Measurements from ENCODE around the gene SGIP1.

The SGIP1 gene

DNA sequence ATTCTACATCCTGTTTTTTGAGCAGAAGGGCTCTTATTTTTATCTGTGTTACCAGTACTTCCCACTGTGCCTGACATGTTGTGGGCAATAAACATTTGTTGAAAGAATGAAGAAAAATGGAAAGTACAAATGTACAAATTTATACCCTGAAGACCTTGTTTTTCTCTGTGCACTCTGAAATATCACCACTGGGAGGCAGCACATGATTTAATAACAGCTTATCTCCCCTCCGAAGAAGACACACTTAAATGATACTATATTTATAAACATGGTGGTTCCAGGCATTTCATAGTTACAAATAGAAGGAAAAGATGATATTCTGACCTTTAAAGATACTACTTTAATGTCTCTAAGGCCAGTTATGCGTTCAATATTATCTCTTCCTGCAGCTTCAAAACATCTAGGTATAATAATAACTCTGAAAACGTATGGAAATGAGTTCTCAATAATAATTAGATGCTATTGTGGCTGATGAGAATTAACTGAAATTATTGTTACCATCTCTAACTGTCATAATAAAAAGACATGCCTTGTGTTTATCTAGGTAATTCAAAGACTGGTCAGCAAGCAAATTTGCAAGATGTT is 231.1 kb downstream of the SGIP1 start:
- peak; percentile 72 for DNase-seq
- H2AFZ ChIP-seq (ENCODE audit: low read length): peak overlapping the region; percentile 13; the same call in 1 of the 2 replicates

DNA sequence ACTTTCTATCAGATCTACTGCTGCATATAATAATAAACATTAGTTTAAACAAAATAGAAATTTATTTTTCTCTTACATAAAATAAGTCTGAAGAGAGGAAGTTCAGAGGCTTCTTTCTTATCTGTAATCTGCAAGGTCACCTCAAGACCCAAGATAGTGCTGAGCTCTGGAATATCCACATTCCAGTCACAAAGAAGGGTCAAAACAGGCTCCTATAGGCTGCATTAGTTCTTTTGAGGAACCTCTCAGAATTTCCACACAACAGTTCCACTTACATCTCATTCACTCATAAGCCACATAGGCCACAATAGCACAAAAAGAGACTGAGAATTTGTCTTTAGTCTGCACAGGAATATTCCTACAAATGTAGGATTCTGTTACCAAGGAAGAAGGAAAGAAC is 233.7 kb downstream of the SGIP1 start:
- H3K36me3 ChIP-seq (replicated peaks; ENCODE audit: insufficient read depth, low read length): no peaks in the 10 kb centered on the region
- H3K27me3 ChIP-seq (replicated peaks; ENCODE audit: insufficient read depth, low read length): no peaks in the 10 kb centered on the region
- H2AFZ ChIP-seq (ENCODE audit: low read length): no peak overlapping the region
- H3K79me2 ChIP-seq (ENCODE audit: low read length): no peaks in the 10 kb centered on the region
- no peaks in the 10 kb centered on the region for H3K9me2 ChIP-seq (replicated peaks; ENCODE audit: insufficient read depth, low read length)
- no peak overlapping the region for H3K27ac ChIP-seq (ENCODE audit: low read length)
- no peak overlapping the region for H3K4me2 ChIP-seq (ENCODE audit: low read depth, low read length)
- no peaks in the 10 kb centered on the region for H4K20me1 ChIP-seq (ENCODE audit: insufficient read depth, low read length)
- peaks cover 48% of the 10 kb centered on the region for H3K4me1 ChIP-seq (ENCODE audit: low read length)
- H3K9me3 ChIP-seq (replicated peaks; ENCODE audit: insufficient read depth, low read length): no peaks in the 10 kb centered on the region
- TF ChIP-seq EZH2 (optimal IDR thresholded peaks at IDR 0.05; ENCODE audit: low read depth, low read length) (no peak), EZH2phosphoT487 (IDR thresholded peaks at IDR 0.05; ENCODE audit: low read length) (no peak)
- peaks cover 24% of the 10 kb centered on the region for H3F3A ChIP-seq (ENCODE audit: insufficient read depth, low read length)
- no peak overlapping the region for H3K9ac ChIP-seq (ENCODE audit: low read length)
- no peak overlapping the region for H3K4me3 ChIP-seq (ENCODE audit: low read length)
- DNase-seq: no peak

More for the DNA sequence above, 231.1 kb downstream of the SGIP1 start:
- no peaks in the 10 kb centered on the region for H3K27me3 ChIP-seq (replicated peaks; ENCODE audit: insufficient read depth, low read length)
- no peak overlapping the region for H3K27ac ChIP-seq (ENCODE audit: low read length)
- no peak overlapping the region for H3K4me3 ChIP-seq (ENCODE audit: low read length)
- no peak overlapping the region for H3K9ac ChIP-seq (ENCODE audit: low read length)
- peaks cover 47% of the 10 kb centered on the region for H3K4me1 ChIP-seq (ENCODE audit: low read length)
- no peaks in the 10 kb centered on the region for H3K9me3 ChIP-seq (replicated peaks; ENCODE audit: insufficient read depth, low read length)
- TF ChIP-seq EZH2phosphoT487 (IDR thresholded peaks at IDR 0.05; ENCODE audit: low read length): no peak
- TF ChIP-seq EZH2 (optimal IDR thresholded peaks at IDR 0.05; ENCODE audit: low read depth, low read length): no peak
- TF ChIP-seq, protein P1, sequence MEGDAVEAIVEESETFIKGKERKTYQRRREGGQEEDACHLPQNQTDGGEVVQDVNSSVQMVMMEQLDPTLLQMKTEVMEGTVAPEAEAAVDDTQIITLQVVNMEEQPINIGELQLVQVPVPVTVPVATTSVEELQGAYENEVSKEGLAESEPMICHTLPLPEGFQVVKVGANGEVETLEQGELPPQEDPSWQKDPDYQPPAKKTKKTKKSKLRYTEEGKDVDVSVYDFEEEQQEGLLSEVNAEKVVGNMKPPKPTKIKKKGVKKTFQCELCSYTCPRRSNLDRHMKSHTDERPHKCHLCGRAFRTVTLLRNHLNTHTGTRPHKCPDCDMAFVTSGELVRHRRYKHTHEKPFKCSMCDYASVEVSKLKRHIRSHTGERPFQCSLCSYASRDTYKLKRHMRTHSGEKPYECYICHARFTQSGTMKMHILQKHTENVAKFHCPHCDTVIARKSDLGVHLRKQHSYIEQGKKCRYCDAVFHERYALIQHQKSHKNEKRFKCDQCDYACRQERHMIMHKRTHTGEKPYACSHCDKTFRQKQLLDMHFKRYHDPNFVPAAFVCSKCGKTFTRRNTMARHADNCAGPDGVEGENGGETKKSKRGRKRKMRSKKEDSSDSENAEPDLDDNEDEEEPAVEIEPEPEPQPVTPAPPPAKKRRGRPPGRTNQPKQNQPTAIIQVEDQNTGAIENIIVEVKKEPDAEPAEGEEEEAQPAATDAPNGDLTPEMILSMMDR (IDR thresholded peaks at IDR 0.05; ENCODE audit: low read length): peak; percentile 78
- no peaks in the 10 kb centered on the region for H4K20me1 ChIP-seq (ENCODE audit: insufficient read depth, low read length)
- H3K79me2 ChIP-seq (ENCODE audit: low read length): no peaks in the 10 kb centered on the region
- H3F3A ChIP-seq (ENCODE audit: insufficient read depth, low read length): peaks cover 32% of the 10 kb centered on the region
- H3K9me2 ChIP-seq (replicated peaks; ENCODE audit: insufficient read depth, low read length): no peaks in the 10 kb centered on the region
- no peaks in the 10 kb centered on the region for H3K36me3 ChIP-seq (replicated peaks; ENCODE audit: insufficient read depth, low read length)
- peak overlapping the region; percentile 4; the same call in 1 of the 2 replicates for H3K4me2 ChIP-seq (ENCODE audit: low read depth, low read length)

DNA sequence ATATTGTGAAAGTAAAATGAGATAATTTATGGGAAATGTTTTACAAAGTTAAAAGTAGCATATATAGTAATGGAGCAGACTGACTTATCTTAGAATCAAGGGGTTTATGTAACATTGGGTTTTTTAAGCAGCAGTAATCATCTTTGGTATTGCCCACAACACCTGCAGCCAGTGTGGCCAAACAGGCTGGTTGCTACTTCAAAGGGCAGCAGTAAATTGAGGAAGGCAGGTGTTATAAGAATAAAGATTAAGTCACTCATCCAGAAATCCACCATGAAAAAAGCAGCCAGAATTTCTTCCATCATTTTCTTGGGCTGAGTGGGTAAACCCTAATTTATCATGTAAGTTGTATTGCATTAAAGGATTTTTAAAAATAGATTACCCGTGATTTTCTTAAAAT is 235.0 kb downstream of the SGIP1 start:
- H3K79me2 ChIP-seq (ENCODE audit: low read length): no peaks in the 10 kb centered on the region
- TF ChIP-seq EZH2phosphoT487 (IDR thresholded peaks at IDR 0.05; ENCODE audit: low read length) (no peak), EZH2 (optimal IDR thresholded peaks at IDR 0.05; ENCODE audit: low read depth, low read length) (no peak)
- TF ChIP-seq, protein P1 (IDR thresholded peaks at IDR 0.05; ENCODE audit: low read length): no peak
- peak overlapping the region; percentile 74; the same call in 1 of the 2 replicates for H3K27ac ChIP-seq (ENCODE audit: low read length)
- peak overlapping the region; percentile 50 for H3K9ac ChIP-seq (ENCODE audit: low read length)
- H2AFZ ChIP-seq (ENCODE audit: low read length): no peak overlapping the region
- H3F3A ChIP-seq (ENCODE audit: insufficient read depth, low read length): peaks cover 19% of the 10 kb centered on the region
- H3K4me2 ChIP-seq (ENCODE audit: low read depth, low read length): peak overlapping the region; percentile 92
- no peaks in the 10 kb centered on the region for H3K9me2 ChIP-seq (replicated peaks; ENCODE audit: insufficient read depth, low read length)
- H4K20me1 ChIP-seq (ENCODE audit: insufficient read depth, low read length): no peaks in the 10 kb centered on the region
- peaks cover 45% of the 10 kb centered on the region for H3K4me1 ChIP-seq (ENCODE audit: low read length)
- no peaks in the 10 kb centered on the region for H3K36me3 ChIP-seq (replicated peaks; ENCODE audit: insufficient read depth, low read length)
- no peaks in the 10 kb centered on the region for H3K9me3 ChIP-seq (replicated peaks; ENCODE audit: insufficient read depth, low read length)
- DNase-seq: peak; percentile 81
- H3K4me3 ChIP-seq (ENCODE audit: low read length): peak overlapping the region; percentile 56; the same call in 1 of the 2 replicates
- no peaks in the 10 kb centered on the region for H3K27me3 ChIP-seq (replicated peaks; ENCODE audit: insufficient read depth, low read length)
